NCI-H226 (cell line): Measurements from ENCODE around the gene PRKAG1.

Source experiments
- DNase-seq: peaks from one replicate; pipeline ENCODE4 v3.0.0-alpha.2; 2015

The PRKAG1 gene

DNA sequence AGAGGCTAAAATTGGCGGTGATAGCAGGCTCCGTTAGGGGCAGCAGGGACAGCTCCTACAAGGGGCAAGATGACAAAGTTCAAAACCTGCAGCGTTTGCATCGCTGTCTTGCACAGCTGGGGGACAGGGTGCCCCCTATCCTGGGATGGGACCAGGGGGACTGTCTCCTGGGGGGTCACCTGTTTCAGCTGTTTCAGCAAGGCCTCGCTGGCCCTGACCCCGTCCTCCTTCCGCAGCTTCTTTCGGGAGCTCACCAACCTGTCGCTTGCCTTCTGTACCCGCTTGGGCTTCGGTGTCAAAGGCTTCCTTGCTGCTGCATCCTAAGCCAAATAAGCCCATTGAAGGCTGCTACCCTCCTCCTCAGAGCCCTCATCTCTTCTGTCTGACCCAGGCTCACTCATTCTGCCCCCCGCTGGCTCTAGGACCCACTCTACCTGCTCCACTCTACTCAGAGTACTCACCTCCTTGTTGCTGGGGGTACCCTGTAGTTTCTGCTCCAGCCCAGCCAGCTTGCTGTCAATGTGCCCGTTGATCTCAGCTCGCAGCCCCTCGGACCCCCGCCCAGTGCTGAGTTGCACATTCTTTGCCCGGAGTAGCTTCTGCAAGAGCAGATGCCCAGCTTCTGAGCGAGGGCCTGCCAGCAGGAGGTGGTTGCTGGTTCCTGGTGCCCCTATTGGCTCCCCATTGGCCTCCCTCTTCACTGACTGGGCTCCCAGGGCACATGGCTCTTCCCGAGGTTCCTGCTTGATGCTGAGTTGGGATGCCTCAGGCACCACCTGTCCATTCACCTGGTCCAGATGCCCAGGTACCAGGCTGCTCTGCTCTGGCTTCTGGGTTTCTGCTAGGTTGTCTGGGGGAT is 12.4 kb upstream of the PRKAG1 start:
- DNase-seq, result no peak

DNA sequence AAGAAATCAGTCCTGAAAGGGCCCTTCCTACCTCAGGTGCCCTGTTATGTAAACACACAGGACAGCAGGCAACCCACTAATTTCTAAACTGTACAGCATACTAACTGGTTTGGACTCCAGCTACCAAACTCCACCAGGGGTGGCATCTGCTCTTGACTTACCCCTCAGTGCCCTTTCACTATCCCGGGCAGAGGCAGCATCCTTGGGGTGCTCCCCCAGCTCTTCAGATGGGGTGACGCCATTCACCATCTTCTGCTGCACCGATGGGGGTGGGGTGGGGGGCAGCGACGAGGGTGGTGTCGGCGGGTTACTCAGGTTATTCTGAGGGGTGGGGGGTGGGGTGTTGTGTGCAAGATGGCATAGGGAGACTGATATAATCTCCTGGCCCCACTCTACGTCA is 11.5 kb upstream of the PRKAG1 start:
- DNase-seq, result no peak

DNA sequence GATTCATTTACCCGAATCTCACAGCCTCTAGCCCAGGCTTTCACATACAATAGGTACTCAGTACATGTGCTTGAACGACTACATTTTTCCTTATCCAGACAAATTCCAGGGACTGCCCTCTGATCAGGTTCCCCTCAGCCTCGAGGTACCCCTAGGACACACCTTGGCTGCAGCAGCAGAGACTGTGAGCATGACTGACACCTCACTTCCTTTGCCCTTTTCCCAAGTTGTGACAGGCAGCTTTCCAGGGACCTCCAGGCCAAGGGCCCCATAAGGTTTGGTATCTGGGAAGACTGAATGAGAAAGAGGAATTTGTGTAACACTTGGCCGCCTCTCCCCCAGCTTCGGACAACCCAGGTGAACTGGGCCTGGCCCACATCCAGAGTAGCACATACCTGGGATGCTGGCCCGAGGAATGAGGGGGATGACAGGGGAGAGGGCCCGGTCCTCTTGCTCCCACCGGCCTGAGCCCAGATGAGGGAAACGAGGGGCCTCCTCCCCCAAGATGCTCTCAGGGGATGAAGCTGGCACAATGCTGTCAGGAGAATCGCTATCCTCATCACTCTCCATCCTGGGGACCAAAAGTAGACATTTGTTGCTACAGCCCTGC is 10.2 kb upstream of the PRKAG1 start:
- no peak for DNase-seq

DNA sequence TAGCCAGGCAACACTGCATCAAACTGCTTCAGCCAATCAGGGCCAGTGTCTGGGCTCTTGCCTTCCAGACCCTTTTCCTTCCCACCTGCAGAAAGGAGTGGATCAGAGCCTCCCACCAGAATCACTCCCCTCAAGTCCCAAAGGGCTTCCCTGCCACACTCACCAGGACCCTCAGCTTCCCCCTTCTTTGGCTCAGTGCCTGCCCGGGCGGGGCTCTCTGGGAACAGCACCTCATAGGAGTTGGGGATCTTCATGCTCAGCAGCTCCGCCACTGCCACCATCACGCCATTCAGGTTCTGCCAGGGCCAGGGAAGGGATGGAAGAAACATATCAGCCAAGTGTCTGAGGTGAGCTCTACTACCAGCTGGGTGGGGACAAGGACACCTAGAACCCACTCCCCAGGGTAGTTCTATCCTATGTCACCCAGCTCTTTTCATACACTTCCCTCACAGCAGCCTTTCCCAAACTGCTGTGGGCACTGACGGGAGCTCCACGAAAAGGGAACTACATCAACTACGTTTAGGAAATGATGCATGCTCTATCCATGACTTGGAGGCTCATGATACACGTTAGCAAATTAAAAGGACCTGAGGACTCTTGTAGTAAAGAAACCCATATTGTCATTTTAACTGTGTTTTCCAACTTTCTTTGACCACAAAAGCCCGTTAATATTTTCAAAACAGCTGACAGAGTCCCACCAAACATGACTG is 9.4 kb upstream of the PRKAG1 start:
- no peak for DNase-seq

DNA sequence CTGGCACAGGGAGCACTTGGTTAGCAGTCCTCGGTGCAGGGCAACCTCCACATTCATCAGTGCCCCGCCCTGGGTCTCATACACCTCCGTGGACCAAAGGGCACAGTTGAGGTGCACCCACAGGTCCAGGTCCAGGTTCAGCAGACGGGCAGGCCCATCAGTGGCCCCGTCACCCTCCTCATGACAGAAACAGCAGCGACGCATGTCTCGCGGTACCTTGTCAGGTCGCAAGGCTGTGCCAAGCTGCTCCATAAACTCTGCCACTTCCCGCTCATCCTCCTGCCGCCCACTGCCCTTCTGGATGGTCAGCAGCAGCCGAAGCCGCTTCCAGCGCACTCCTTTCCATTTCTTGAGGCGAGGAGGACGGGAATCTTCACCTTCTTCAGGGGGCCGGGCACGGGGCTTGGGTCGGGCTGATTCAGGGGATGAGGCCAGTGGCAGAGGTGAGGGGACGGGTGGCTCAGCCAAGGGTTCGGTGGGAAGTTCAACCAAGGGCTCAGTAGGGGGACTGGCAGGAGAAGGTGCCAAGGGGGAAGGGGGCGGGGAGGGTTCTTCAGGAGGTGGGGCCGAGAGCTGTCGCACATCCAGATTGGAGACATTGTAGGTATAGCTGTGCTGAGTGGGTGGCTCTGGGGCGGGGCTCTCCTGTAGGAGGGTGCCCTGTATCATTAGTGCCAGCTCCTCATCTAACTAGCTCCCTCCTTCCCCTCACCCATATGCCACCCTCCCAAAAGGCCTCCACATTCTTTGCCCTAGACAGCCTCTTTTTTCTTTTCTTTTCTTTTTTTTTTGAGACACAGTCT is 8.3 kb upstream of the PRKAG1 start:
- no peak for DNase-seq

DNA sequence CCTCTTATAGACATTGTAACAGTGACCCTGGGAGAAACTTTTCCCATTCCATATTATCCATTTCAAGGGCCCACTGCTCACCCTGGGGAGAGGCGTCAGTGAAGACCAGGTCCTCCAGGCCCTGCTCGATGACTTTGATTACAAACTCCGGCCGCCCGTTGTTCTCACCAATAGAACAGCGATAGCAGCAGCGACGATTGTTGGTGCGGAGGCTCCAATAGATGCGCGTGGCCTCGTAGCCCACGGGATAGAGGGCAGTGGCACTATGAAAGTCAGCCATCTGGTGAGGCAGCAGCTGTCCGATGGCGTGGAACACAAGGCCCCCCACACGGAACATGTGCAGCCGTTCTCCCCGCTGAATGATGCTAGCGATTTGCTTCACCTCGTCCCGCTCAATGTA is 7.5 kb upstream of the PRKAG1 start:
- DNase-seq, result no peak

DNA sequence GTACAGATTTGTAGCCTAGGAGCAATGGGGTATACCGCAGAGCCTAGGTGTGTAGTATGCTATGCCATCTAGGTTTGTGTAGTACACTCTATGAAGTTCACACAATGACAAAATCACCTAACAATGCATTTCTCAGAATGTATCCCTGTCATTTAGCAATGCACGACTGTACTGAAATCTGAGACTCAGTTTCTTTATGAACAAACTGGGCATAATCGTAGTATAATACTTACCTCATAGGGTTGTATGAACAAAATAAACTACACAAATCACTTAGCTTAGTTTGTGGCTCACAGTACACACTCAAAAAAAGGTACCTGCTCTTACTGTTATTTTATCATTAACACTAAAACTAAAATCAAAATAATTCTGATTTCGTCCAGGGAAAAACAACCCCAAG is 6.9 kb upstream of the PRKAG1 start:
- DNase-seq, result no peak

DNA sequence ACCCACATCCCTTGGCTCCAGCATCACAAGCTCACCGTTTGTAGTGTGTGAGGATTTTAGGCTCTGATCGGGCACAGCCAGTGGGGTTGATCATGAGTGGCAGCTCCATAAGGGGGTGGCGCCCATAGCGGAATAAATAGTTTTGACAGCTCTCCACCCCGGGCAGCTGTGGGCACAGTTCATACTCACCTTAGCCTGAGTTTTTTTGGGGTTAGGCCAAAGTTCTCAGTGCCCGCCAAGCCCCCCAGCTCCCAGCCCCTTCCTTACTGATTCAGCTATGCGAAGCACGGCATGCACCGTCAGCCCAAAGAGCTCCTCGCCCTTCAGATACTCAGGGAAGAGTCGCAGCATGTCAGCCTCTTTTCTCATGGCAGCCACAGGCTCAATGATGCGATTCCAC is 6.0 kb upstream of the PRKAG1 start:
- no peak for DNase-seq

DNA sequence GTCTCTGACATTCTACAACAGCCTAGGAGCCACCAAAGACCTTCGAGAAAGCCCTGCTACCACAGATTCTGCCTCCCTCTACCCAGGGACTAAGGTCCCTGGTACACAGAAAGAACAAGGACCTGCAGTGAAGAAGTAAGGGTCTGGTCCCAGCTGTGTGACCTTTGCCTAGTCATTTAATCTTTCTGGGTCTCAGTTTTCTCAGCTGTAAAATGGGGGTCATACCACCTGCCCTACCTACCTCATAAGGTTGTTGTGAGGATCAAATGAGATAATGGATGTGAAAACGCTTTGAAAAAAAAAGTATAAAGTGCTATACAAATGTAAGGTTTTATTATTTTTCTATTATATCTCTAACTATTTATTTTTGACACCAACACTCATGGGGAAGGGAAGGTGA is 5.2 kb upstream of the PRKAG1 start:
- no peak for DNase-seq

DNA sequence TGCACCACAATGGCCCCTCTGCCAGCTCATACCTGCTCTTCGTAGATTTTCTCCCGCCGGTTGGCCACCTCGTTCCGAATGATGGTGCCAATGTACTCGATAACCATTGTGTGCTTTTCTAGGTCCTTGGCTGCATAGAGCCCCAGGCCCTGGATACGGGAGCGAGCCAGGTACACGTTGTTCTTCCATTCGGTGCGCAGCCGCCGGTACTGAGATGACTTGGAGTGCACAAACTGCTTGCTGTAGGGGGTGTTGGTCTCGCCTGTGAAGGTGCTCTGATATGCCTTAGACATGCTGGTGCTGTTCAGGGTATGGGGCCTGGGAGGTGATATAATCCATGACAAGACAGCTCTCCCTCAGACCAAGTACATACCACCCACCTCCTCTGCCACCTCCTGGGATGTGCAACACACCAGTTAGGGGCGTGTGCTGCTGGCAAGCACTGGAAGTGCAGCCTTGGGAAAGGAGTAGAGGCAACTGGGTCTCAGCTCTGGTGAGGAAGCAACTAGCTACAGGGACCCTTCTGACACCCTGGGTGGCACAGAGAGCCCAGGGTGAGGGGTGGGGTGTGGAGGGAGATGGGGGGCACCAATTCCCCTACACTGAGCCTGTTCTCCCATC is 4.1 kb upstream of the PRKAG1 start:
- no peak for DNase-seq

DNA sequence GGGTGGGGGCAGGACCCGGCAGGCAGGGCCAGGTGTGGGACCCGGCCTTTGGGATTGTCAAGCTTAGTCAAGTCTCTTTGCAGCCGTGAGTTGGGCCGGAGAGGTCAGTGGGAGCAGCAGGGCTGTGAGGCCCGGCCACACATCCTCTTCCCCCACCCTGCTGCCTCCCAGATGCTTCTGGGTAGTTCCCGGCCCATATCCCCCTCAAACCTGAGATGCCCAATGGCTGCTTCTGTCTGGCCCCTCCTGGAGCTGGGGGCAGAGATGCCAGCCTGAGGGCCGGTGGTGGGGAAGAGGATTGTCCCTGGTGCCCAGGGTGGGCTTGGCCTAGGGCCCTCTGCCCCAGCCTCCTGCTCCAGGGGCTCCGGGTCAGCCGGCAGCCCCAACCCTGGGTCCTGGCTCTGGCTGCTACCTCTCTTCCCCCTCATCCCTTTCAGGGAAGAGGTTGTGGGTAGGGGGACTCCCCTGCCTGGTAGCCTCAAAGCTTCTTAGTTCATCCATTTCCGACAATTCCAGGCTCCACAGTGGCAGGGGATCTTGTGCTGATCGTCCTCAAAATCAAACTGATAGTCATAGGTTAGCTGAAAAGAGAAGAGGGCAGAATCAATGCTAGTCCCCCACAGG is 2.8 kb upstream of the PRKAG1 start:
- DNase-seq, result no peak

DNA sequence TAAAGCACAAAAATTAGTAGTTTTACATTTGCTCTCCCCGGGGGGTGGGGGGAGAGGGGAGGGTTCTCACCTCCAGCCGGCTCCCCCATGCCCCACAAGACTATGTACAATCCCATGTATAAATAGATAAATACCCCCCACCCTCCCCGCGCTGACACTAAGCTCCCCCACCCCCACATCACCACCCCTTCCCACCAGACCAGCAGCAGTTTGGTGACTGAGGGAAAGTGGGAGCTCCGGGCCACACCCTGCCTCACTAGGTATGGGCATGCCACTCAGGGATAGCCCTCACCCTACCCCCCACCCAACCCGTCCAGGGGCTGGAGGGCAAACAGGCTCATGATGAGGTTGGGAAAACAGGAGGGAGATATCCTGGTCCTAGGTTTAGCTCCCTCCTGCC is 1.9 kb upstream of the PRKAG1 start:
- DNase-seq, result no peak

DNA sequence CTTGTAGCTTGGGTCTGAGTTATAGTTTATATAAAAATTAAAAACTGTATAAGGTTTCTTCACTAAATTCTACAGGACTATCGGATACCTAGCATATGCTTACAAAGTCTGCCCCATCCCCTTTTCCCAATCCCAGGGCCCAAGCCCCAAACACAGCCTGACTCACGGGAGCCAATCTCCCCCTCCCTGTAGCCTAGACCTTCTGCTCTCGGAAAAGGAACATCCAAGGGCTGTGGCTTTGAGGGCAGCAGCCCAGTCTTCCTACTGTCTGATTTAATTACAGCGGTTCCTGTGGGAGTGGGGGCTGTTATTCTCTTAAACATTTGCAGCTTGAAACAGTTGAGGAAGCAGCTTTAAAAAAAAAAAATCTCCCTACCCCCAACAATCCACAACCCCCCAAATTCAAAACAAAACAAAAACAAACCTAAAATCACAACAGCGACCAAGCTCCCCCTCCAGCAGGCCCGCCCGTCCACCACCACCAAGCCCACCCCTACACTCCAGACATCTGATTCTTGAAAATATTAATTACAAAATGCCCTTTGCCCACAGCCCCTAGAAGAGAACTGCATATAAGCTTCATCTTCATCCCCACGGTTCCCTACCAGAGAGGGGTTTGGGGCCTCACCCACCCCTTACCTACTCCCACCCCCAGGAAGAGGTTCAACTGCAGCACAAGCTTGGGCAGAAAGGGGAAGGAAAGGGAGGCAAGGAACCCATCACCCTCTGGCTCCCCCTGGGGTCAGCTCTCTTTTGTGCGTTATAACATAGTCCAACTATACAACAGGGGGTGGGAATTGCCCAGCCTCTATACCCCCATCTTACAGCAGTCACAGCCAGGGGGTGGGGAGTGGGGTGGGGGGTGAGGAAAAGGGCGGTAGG is 1.1 kb upstream of the PRKAG1 start:
- peak; percentile 20 for DNase-seq

DNA sequence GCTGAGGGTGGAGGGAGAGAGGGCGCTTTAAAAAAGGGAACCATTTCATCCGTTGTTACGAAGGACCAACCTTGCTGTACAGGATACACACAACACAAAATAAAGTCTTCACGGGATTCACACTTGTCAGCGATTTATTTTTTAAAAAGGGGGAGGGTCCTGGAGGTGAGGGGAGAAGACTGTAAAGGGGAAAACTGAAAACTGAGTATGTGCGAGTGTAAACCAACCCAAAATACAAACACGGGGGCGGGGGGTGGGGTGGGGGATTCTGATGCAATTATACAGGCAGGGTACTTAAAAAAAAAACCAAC is 499 bp upstream of the PRKAG1 start:
- DNase-seq, result no peak

DNA sequence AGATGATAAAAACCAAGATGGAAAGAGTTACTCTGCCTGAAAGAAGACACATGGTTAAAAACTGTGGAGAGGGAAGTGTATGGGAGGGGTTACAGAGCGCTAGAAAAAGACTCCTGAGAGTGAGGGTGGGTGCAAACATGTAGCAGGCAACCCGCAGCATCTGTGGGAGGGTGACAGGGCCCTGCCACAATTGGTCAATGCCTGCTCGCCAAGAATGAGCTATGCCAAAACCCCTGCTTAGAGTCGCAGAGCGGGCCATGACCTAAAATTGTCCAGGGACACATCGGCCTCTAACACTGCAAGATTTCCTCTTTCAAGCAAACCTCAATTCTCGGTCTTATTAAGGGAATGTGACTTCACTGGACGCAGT is 700 bp downstream of the PRKAG1 start:
- DNase-seq, result no peak

DNA sequence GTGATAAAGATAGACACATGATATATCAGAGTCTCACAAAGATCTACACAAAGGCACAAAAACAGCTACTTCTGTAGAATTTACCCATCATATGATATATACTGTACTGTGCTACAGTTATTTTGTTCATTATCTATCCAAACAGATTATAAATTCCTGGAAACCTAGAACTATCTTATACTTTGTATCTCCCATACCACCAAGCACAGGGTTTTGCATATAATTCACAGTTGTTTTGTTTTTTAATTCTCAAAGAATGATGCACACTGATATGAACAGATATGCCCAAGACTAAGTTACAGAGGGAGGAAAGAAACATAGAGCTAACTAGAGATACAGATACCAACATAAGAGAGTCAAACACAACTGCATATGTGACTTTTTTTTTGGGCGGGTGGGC is 3.4 kb downstream of the PRKAG1 start:
- no peak for DNase-seq

DNA sequence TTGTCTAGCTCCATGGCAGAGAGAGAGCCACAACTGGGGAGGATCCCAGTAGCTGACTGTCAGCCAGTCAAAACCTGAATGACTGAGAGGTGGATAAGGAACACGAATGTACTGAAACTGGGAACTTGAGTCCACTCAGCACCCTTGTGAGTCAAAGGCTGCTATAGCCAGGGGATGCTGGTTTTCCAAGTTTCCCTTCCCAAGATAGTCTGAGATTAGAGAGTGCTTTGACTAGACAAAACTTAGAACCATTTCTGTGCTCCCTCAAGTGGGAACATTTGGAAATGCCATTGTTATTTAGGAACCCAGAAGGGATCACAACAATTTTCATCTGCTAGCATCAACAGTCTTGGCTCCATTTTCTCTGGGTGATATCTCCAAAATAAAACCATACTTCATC is 4.0 kb downstream of the PRKAG1 start:
- peak; percentile 22 for DNase-seq

DNA sequence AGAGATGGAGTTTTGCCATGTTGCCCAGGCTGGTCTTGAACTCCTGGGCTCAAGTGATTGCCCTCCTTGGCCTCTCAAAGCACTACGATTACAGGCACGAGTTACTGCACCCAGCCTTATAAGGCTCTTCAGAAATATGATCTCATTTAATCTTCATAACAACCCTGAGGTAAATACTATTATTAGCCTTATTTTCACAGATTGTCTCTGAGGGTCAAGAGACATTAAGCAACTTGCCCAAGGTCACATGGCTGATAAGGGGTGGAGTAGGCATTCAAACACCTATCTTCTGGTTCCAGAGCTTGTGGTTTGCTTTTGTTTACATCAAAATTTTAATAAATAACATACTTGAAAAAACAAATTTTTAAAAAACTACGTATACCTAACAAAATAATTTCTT is 5.1 kb downstream of the PRKAG1 start:
- no peak for DNase-seq

DNA sequence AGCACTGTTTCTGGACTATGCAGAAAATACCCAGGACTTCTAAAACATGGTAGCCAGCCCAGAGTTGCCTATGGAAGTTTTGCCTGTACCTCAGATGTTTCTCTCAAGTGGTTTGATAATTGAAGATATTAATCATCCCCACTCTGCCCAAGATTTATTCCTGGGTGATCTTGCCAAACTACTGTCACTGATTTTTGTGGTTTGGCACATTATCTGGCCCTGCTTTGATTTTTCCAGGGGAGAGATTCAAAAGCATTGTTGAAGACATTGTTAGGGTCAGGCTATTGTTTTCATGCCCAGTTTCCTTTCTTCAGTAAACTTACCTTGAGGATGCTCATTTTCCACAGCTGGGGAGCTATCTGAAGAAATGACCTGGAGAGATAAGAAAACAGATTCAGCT is 5.8 kb downstream of the PRKAG1 start:
- no peak for DNase-seq

DNA sequence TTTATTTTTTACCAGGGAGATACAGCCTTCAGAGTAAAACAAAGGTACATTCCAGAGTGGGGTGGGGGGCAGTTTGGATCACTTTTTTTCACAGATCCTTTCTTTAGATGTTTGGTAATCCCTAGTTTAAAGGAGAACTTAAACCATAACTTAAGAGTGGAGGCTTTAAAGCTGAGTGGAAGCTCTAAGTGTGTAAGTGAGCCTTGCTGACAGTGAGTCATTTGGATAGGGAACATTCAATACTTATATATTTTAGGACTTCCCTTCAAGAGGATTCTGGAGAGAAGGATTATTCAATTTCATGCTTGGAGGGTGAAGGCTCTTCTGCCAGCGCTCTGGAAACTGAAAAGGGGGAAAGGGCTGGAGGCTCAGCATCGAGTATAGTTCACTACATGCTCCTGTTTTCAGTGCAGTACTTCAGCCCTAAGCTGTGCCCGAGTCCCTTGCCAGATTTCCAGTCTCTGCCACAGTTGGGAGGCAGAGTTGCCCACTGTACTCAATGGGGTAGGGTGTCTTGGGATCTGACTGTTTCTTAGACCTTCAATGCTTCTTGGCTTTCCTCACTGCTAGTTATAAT is 8.4 kb downstream of the PRKAG1 start:
- DNase-seq, result no peak

DNA sequence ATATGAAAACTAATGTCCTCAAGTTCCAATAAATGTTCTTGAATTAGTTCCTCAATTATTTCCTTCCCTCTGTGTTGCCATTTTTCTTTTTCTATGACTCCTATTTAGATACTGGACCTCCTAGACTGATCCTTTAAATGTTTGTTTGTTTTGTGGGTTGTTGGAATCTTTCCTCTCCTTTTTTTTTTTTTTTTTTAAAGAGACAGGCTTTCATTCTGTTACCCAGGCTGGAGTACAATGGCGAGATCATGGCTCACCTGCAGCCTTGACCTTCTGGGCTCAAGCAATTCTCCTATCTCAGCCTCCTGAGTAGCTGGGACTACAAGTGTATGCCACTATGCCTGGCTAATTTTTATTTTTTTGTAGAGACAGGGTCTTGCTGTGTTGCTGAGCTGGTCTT is 9.6 kb downstream of the PRKAG1 start:
- no peak for DNase-seq
